ENCODE results near the gene LMO1.

Gene LMO1

GRCh38 chr11:8242118-8242475 lies 21.6 kb downstream of the LMO1 start:
- H3K36me3 ChIP-seq (ENCODE audit: control insufficient read depth, insufficient read depth, low read length) = no peaks in the 10 kb centered on the region
- TF ChIP-seq, protein P1, sequence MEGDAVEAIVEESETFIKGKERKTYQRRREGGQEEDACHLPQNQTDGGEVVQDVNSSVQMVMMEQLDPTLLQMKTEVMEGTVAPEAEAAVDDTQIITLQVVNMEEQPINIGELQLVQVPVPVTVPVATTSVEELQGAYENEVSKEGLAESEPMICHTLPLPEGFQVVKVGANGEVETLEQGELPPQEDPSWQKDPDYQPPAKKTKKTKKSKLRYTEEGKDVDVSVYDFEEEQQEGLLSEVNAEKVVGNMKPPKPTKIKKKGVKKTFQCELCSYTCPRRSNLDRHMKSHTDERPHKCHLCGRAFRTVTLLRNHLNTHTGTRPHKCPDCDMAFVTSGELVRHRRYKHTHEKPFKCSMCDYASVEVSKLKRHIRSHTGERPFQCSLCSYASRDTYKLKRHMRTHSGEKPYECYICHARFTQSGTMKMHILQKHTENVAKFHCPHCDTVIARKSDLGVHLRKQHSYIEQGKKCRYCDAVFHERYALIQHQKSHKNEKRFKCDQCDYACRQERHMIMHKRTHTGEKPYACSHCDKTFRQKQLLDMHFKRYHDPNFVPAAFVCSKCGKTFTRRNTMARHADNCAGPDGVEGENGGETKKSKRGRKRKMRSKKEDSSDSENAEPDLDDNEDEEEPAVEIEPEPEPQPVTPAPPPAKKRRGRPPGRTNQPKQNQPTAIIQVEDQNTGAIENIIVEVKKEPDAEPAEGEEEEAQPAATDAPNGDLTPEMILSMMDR (IDR thresholded peaks at IDR 0.05; ENCODE audit: insufficient read depth, low read length, poor library complexity, severe bottlenecking) = no peak
- no peaks in the 10 kb centered on the region; the same call in 1 of the 2 replicates for H3K27me3 ChIP-seq (replicated peaks; ENCODE audit: control insufficient read depth, insufficient read depth, low read length)
- no peak for DNase-seq (ENCODE audit: extremely low read depth, insufficient read length)
- no peak overlapping the region for H3K4me3 ChIP-seq (replicated peaks; ENCODE audit: low read depth, low read length)

- TF ChIP-seq, protein P1 (IDR thresholded peaks at IDR 0.05; ENCODE audit: insufficient read depth, low read length, poor library complexity, severe bottlenecking) = no peak
- no peak for DNase-seq (ENCODE audit: extremely low read depth, insufficient read length)
- Histone ChIP-seq H3K36me3 (ENCODE audit: control insufficient read depth, insufficient read depth, low read length) (no peaks in the 10 kb centered on the region), H3K4me3 (replicated peaks; ENCODE audit: low read depth, low read length) (no peak overlapping the region), H3K27me3 (replicated peaks; ENCODE audit: control insufficient read depth, insufficient read depth, low read length) (no peaks in the 10 kb centered on the region)
Measured at GRCh38 chr11:8241373-8242117, 22.1 kb downstream of the LMO1 start.

DNA sequence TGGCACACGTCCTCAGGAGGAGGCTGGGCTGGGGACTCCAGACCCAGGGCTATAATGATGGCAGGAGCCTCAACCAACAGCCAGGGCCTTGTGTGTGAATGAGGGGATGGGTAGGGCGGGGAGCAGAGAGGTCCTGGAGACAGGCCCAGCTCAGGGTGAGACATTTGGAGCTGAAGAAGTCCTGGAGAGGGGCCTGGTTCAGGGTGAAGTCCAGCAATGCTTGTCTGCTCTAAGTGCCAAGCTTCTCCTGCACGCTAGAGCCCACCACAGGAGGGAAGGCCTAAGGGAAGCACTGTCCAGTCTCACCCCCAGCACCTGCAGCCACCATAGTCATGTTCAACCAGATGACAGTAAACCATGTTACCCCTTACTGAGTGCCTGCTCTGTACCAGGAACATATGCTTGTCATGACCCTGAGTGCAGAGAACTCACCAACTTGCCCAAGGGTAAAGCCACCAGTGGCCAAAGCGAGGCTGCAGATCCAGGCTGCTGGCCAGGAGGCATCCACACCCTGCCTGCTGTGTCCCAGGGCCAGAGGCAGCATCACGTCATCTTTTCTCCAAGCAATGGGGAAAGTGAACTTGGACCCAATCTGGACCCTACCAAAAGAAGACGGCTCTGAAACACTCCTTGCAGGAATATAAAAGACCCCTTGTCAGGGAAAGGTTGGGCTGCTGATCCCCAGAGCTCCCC lies 24.0 kb downstream of the LMO1 start:
- TF ChIP-seq, protein P1 (IDR thresholded peaks at IDR 0.05; ENCODE audit: insufficient read depth, low read length, poor library complexity, severe bottlenecking) = no peak
- H3K36me3 ChIP-seq (ENCODE audit: control insufficient read depth, insufficient read depth, low read length) = no peaks in the 10 kb centered on the region
- DNase-seq (ENCODE audit: extremely low read depth, insufficient read length) = no peak
- H3K4me3 ChIP-seq (replicated peaks; ENCODE audit: low read depth, low read length) = no peak overlapping the region
- H3K27me3 ChIP-seq (replicated peaks; ENCODE audit: control insufficient read depth, insufficient read depth, low read length) = no peaks in the 10 kb centered on the region

DNA sequence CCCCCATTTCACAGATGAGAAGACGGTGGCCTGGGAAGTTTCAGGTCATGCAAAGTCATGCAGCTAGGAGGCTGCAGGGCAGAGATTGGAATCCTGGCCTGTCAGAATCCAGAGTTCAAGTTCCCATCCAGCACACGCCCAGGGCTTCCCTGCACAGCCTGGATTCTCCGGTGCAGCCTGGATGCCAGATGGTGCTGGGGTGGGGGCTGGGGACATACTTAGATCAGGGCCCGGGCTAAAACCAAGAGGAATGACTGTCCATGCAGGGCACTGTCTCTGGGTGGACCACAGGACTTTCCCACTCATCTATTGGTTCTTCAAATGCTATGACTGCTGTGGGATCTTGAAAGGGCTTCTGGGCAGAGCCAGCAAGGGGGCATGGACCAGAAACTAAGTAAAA lies 24.6 kb downstream of the LMO1 start:
- Histone ChIP-seq H3K4me3 (replicated peaks; ENCODE audit: low read depth, low read length) (no peak overlapping the region), H3K36me3 (ENCODE audit: control insufficient read depth, insufficient read depth, low read length) (no peaks in the 10 kb centered on the region), H3K27me3 (replicated peaks; ENCODE audit: control insufficient read depth, insufficient read depth, low read length) (no peaks in the 10 kb centered on the region; the same call in 1 of the 2 replicates)
- TF ChIP-seq, protein P1 (IDR thresholded peaks at IDR 0.05; ENCODE audit: insufficient read depth, low read length, poor library complexity, severe bottlenecking) = no peak
- DNase-seq (ENCODE audit: extremely low read depth, insufficient read length) = no peak

DNA sequence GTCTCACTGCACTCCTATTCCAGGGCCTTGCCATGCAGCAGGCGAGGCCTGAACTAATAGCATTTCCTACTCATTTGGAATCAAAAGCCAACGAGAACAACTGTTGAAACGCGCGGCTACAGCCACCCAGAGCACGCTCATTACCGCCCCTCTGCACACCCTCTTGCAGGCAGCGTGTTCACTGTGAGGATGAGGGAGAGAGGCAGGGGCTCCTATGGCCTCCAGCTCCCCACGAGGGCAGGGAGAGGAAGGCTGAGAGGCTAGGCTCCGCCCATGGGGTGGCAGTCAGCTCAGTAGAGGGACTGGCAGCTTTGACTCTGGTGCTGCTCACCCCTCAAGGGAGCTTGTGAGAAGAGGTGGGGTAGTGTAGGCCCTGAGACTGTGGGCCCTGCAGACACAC lies 26.2 kb downstream of the LMO1 start:
- DNase-seq (ENCODE audit: extremely low read depth, insufficient read length) = no peak
- Histone ChIP-seq H3K4me3 (replicated peaks; ENCODE audit: low read depth, low read length) (no peak overlapping the region), H3K36me3 (ENCODE audit: control insufficient read depth, insufficient read depth, low read length) (no peaks in the 10 kb centered on the region), H3K27me3 (replicated peaks; ENCODE audit: control insufficient read depth, insufficient read depth, low read length) (no peaks in the 10 kb centered on the region; the same call in 1 of the 2 replicates)
- TF ChIP-seq, protein P1 (IDR thresholded peaks at IDR 0.05; ENCODE audit: insufficient read depth, low read length, poor library complexity, severe bottlenecking) = no peak
